Immature natural killer cell (primary cell): Measurements from ENCODE around the gene DHX15. TPM values are rescaled to one million over a fixed set of nuclear protein-coding genes. Genes with fewer than 3 reads are reported as not detected.

Experiments used
- DNase-seq, 3 donors: peaks; one replicate each; pipeline ENCODE4 v3.0.0; 2022; ENCODE audit warnings: mixed read lengths in 1 of 3
- H3K27ac Mint-ChIP-seq, 6 donors: one replicate each; pipeline ENCODE4 v1.8.0; 2020; ENCODE audit warnings: mixed read lengths in 6 of 6, mild to moderate bottlenecking in 5 of 6, inconsistent platforms in 4 of 6, moderate library complexity in 3 of 6
- H3K27me3 Mint-ChIP-seq, 3 donors: one replicate each; pipeline ENCODE4 v1.8.0; 2020 to 2021; ENCODE audit warnings: low read depth in 3 of 3, mild to moderate bottlenecking in 3 of 3, mixed read lengths in 3 of 3, moderate library complexity in 3 of 3, inconsistent platforms in 1 of 3
- H3K36me3 Mint-ChIP-seq, 3 donors: one replicate each; pipeline ENCODE4 v1.8.0; 2020; ENCODE audit warnings: mixed read lengths in 3 of 3, inconsistent platforms in 2 of 3, mild to moderate bottlenecking in 2 of 3
- H3K4me1 Mint-ChIP-seq, 2 donors: one replicate each; pipeline ENCODE4 v1.8.0; 2020; ENCODE audit warnings: inconsistent platforms in 2 of 2, mild to moderate bottlenecking in 2 of 2, mixed read lengths in 2 of 2, moderate library complexity in 1 of 2
- H3K4me3 Mint-ChIP-seq, 5 donors: one replicate each; pipeline ENCODE4 v1.8.0; 2020; ENCODE audit warnings: mild to moderate bottlenecking in 5 of 5, mixed read lengths in 5 of 5, inconsistent platforms in 3 of 5, moderate library complexity in 3 of 5
- H3K9me3 Mint-ChIP-seq, 6 donors: one replicate each; pipeline ENCODE4 v1.8.0; 2020; ENCODE audit warnings: mild to moderate bottlenecking in 6 of 6, mixed read lengths in 6 of 6, inconsistent platforms in 4 of 6, moderate library complexity in 3 of 6
- polyA plus RNA-seq, 3 donors: library from polyadenylated mRNA; unstranded; fragments of 300-500 nt; fragmentation: Illumina TruSeq; gene quantifications; one replicate each; pipeline ENCODE4 v1.2.3, GENCODE V29; 2021

The DHX15 gene
- polyA plus RNA-seq: 10 to 100 TPM; 41.7 to 71.4 (median 65.4) TPM

DNA sequence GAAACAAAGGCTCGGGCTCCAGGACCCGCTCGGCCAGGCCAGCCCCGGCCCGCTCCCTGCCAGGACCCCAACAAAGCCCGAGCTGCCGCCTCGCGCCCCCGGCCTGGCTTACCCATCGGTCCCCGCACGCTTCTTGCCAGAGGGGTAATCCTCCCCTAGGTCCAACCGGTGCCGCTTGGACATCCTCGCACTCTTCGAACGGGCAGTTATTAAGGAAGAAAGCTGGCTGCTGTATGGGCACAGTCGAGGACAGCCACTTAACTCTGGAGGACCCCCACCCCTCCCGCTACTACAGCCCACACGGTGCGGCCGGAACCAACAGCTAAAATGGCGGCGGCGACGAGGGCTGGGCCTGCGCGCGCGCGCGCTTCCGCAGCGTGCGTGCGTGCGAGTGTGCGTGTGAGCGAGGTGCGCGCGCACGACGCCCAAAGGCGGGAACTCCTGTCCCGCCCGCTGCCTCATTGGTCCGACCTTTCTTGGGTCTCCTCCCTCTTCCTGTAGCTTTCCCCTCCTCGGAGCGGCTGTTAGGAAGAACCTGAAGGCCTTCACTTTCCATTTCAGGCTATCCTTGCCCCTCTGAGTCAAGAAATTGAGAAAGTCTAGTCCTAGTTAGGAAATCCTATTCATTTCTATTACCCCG lies at the start of gene DHX15:
DHX15 (minus strand) TSS at position 344 of the 640 bp plus-strand sequence; CDS start at position 183, 161 bp downstream.
- H3K36me3 Mint-ChIP-seq: no peaks in the 10 kb centered on the region
- H3K27ac Mint-ChIP-seq: peak within 1 kb of the TSS; percentile 91 to 99 (median 97)
- peaks cover 6 to 11% (median 7%) of the 10 kb centered on the region in 3 donors for H3K27me3 Mint-ChIP-seq
- H3K4me3 Mint-ChIP-seq: peak within 1 kb of the TSS; percentile 92 to 100 (median 96)
- peaks cover 45 to 50% of the 10 kb centered on the region in 2 donors for H3K4me1 Mint-ChIP-seq
- no peaks in the 10 kb centered on the region for H3K9me3 Mint-ChIP-seq
- DNase-seq: peak; percentile 89 to 93 (median 91)

DNA sequence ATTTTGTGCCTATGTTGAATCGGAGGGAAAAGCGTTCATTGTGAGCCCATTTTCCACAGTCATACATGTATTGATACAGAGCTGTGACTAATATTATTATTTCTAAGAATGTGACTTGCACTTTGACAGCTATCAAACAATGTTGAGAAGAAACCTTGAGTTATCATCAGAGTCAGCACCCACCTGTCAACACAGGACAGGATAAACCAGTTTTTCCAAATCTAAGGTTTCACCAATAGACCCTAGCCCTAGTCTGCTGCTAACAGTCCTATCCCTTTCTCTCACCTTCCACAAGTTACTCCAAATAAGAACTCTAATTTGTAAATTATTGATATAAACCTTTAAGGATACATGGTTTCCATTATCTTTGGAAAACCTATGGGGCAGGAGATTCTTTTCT lies 47.7 kb upstream of the DHX15 start:
- no peaks in the 10 kb centered on the region for H3K9me3 Mint-ChIP-seq
- H3K4me1 Mint-ChIP-seq: no peaks in the 10 kb centered on the region
- H3K27me3 Mint-ChIP-seq: peaks cover 0 to 5% (median 0%) of the 10 kb centered on the region in 3 donors
- H3K36me3 Mint-ChIP-seq: no peaks in the 10 kb centered on the region
- H3K27ac Mint-ChIP-seq: no peak overlapping the region
- H3K4me3 Mint-ChIP-seq: no peak overlapping the region
- DNase-seq: no peak

DNA sequence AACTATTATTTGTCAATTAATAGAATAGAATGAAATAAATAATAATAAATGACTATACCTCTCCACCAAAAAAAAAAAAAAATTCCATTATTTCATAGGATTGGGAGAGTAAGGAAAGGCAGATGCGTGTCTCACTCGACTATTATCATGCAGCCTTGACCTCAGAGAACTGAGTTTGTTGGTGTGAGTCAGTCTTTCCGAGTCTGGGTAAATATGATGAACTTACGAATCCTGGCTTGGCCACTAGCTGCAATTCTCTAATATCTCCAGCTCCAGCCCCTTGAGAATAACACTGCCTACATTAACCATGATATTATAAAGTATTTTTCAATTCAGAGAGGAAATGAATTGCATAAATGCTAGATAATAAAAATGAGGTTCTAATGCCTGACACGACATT lies 46.6 kb upstream of the DHX15 start:
- Mint-ChIP-seq H3K36me3 (no peaks in the 10 kb centered on the region), H3K4me3 (no peak overlapping the region), H3K27me3 (peaks cover 0 to 5% (median 0%) of the 10 kb centered on the region in 3 donors), H3K27ac (no peak overlapping the region), H3K9me3 (no peaks in the 10 kb centered on the region), H3K4me1 (no peaks in the 10 kb centered on the region)
- DNase-seq: no peak

DNA sequence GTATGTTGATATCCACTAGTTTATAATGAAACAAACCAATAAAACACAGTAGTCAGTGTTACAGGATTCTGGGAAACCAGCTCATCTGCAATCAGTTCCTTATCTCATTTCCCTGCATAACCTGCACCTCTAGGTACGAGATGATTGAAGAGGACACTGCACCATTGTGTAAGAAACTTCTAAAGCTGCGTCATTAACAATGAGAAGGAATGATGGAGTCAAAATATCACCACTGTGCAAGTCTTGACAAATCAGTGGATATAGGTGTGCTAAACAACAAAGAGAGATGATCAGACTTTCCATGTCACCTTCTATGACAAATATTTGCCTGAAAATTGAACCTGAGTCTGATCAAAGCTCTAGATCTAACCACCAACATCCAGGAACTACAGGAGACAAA lies 40.7 kb upstream of the DHX15 start:
- no peak for DNase-seq
- H3K27me3 Mint-ChIP-seq: peaks cover 4 to 12% (median 4%) of the 10 kb centered on the region in 3 donors

GRCh38 chr4:24624381-24624780 lies 40.0 kb upstream of the DHX15 start:
- Mint-ChIP-seq H3K4me1 (no peaks in the 10 kb centered on the region), H3K9me3 (peaks cover 0 to 10% (median 3%) of the 10 kb centered on the region in 6 donors), H3K4me3 (no peak overlapping the region), H3K27ac (no peak overlapping the region), H3K36me3 (peaks cover 0 to 5% (median 5%) of the 10 kb centered on the region in 3 donors), H3K27me3 (peaks cover 4 to 12% (median 4%) of the 10 kb centered on the region in 3 donors)
- DNase-seq: no peak

More for the DNA sequence above, 40.7 kb upstream of the DHX15 start:
- peaks cover 0 to 4% (median under 1%) of the 10 kb centered on the region in 3 donors for H3K36me3 Mint-ChIP-seq
- H3K4me1 Mint-ChIP-seq: no peaks in the 10 kb centered on the region
- no peak overlapping the region for H3K27ac Mint-ChIP-seq
- peaks cover 0 to 10% (median 2%) of the 10 kb centered on the region in 6 donors for H3K9me3 Mint-ChIP-seq
- no peak overlapping the region for H3K4me3 Mint-ChIP-seq

- Mint-ChIP-seq H3K9me3 (peaks cover 0 to 10% (median 5%) of the 10 kb centered on the region in 6 donors), H3K4me1 (no peaks in the 10 kb centered on the region), H3K27me3 (peaks cover 4 to 8% (median 4%) of the 10 kb centered on the region in 3 donors), H3K4me3 (no peak overlapping the region), H3K27ac (no peak overlapping the region), H3K36me3 (peaks cover 0 to 8% (median 5%) of the 10 kb centered on the region in 3 donors)
- no peak for DNase-seq
Measured at GRCh38 chr4:24622146-24622834, 37.9 kb upstream of the DHX15 start.

DNA sequence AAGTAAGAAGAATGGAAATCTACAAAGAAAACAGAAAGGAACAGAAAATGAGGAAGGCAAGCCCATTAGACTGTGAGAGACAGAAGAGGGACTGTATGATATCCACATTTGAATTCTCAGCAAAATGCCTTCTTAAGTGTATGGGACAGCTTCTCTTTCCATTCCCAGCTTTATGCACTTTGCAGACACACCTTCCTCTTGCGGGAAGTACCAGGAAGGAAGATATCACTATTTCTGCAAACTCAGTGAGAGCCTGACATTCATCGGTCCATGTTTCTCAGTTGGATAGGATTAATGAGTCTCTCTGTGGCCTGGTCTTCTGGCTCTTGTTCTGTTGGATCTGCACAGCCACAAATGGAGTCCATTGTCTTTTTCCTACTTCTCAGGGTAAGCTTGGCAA lies 31.6 kb upstream of the DHX15 start:
- peaks cover 0 to 7% (median 2%) of the 10 kb centered on the region in 6 donors for H3K9me3 Mint-ChIP-seq
- peaks cover 0 to 7% (median 5%) of the 10 kb centered on the region in 3 donors for H3K36me3 Mint-ChIP-seq
- H3K4me3 Mint-ChIP-seq: no peak overlapping the region
- H3K27ac Mint-ChIP-seq: no peak overlapping the region
- no peaks in the 10 kb centered on the region for H3K4me1 Mint-ChIP-seq
- H3K27me3 Mint-ChIP-seq: peaks cover 0 to 3% (median 3%) of the 10 kb centered on the region in 3 donors
- no peak for DNase-seq

GRCh38 chr4:24614881-24615280 lies 30.5 kb upstream of the DHX15 start:
- H3K27ac Mint-ChIP-seq: no peak overlapping the region
- H3K27me3 Mint-ChIP-seq: peaks cover 0 to 2% (median 0%) of the 10 kb centered on the region in 3 donors
- no peak overlapping the region for H3K4me3 Mint-ChIP-seq
- DNase-seq: no peak
- H3K4me1 Mint-ChIP-seq: no peaks in the 10 kb centered on the region
- peaks cover 0 to 7% (median 0%) of the 10 kb centered on the region in 6 donors for H3K9me3 Mint-ChIP-seq
- H3K36me3 Mint-ChIP-seq: peaks cover 0 to 4% (median 2%) of the 10 kb centered on the region in 3 donors

DNA sequence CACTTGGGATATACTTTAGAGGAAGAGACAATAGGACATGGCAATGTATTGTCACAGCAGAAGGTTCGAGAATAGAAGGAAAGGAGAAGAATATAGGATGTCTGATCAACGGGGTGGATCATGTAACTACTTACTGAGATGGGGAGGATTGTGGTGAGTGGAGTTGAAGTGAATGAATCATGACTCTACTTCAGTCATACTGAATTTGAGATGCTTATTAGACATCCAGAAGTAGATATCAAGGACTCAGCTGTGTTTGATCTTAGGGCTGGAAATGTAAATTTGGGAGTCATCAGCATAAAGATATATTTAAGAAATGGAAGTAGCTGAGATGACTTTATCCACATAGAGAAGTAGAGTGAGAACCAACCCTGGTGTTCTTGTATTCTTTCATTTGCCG lies 29.1 kb upstream of the DHX15 start:
- Mint-ChIP-seq H3K27me3 (peaks cover 0 to 4% (median 2%) of the 10 kb centered on the region in 3 donors), H3K4me1 (no peaks in the 10 kb centered on the region), H3K36me3 (no peaks in the 10 kb centered on the region), H3K9me3 (peaks cover 0 to 7% (median 0%) of the 10 kb centered on the region in 6 donors), H3K27ac (no peak overlapping the region), H3K4me3 (no peak overlapping the region)
- DNase-seq: no peak

GRCh38 chr4:24611575-24611974 lies 27.2 kb upstream of the DHX15 start:
- no peak for DNase-seq
- Mint-ChIP-seq H3K27me3 (peaks cover 0 to 4% (median 4%) of the 10 kb centered on the region in 3 donors), H3K27ac (no peak overlapping the region), H3K36me3 (no peaks in the 10 kb centered on the region), H3K4me1 (no peaks in the 10 kb centered on the region), H3K9me3 (peaks cover 0 to 2% (median 0%) of the 10 kb centered on the region in 6 donors), H3K4me3 (no peak overlapping the region)

GRCh38 chr4:24607334-24607733 lies 23.0 kb upstream of the DHX15 start:
- no peak for DNase-seq
- Mint-ChIP-seq H3K36me3 (no peaks in the 10 kb centered on the region), H3K9me3 (no peaks in the 10 kb centered on the region), H3K27me3 (peaks cover 0 to 6% (median 4%) of the 10 kb centered on the region in 3 donors), H3K4me3 (no peak overlapping the region), H3K27ac (no peak overlapping the region), H3K4me1 (no peaks in the 10 kb centered on the region)

DNA sequence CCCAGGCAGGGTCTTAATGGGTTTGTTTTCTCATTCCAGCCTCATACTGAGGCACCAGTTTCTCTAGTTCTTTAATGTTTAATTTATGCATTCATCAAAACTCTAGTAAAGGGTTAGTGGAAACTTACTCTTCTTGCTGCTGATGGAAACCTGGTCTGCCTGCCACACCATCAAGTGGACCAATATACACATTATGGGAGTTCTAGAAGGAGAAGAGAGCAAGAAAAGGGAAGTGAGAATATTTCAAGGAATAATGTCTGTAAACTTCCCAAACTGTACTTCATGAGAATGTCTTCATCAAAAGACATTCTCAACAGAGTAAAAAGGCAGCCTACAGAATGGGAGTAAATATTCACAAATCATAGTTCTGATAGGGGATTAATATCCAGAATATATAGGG lies 20.9 kb upstream of the DHX15 start:
- no peak overlapping the region for H3K27ac Mint-ChIP-seq
- H3K4me3 Mint-ChIP-seq: no peak overlapping the region
- no peaks in the 10 kb centered on the region for H3K4me1 Mint-ChIP-seq
- DNase-seq: no peak
- H3K9me3 Mint-ChIP-seq: no peaks in the 10 kb centered on the region
- H3K27me3 Mint-ChIP-seq: peaks cover 0 to 6% (median 4%) of the 10 kb centered on the region in 3 donors
- no peaks in the 10 kb centered on the region for H3K36me3 Mint-ChIP-seq

DNA sequence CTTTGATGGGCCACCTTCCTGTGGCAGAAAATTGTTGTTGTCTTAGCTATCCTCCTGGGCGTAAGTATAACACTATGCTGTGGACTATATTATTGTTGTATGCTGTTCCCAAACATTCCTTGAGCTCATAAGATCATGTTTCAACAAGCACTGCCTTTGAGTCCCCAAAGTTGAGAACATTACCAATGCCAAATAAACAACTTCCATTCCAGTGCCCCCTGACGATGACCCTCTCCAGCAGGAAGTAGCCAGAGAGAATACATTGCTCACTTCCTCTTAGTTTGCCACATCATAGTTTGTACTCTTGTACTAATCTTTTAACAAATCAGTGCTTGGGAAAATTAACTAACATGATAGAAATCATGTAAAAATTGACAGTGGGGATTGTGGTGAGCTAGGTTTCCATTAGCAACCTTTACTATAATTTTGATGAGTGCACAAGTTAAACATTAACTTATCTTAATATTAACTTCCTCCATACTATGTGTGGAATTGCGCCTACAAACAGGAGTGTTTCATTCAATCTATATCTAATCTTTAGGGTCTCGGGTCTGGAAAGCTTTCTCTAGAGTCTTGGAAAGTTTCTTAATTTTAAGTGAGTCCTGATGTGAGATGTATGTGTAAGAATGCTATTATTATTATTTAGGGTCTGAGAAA lies 20.3 kb upstream of the DHX15 start:
- no peaks in the 10 kb centered on the region for H3K4me1 Mint-ChIP-seq
- H3K36me3 Mint-ChIP-seq: no peaks in the 10 kb centered on the region
- H3K27me3 Mint-ChIP-seq: peaks cover 0 to 6% (median 1%) of the 10 kb centered on the region in 3 donors
- no peaks in the 10 kb centered on the region for H3K9me3 Mint-ChIP-seq
- no peak overlapping the region for H3K27ac Mint-ChIP-seq
- no peak for DNase-seq
- no peak overlapping the region for H3K4me3 Mint-ChIP-seq

- H3K27me3 Mint-ChIP-seq: peaks cover 0 to 3% (median 2%) of the 10 kb centered on the region in 3 donors
- DNase-seq: no peak
- H3K27ac Mint-ChIP-seq: no peak overlapping the region
- H3K4me1 Mint-ChIP-seq: no peaks in the 10 kb centered on the region
- H3K36me3 Mint-ChIP-seq: no peaks in the 10 kb centered on the region
- H3K4me3 Mint-ChIP-seq: no peak overlapping the region
- H3K9me3 Mint-ChIP-seq: no peaks in the 10 kb centered on the region
Measured at GRCh38 chr4:24603343-24603742, 19.0 kb upstream of the DHX15 start.
